HG03103 (cell line): ENCODE results near the gene PRKCD.

Experiments used
- ATAC-seq: cut with Tn5 transposase; IDR thresholded peaks from one replicate; pipeline ENCODE4 v1.9.1; 2021; ENCODE audit warnings: low read depth; ENCODE audit not compliant: unreplicated experiment

PRKCD gene

DNA sequence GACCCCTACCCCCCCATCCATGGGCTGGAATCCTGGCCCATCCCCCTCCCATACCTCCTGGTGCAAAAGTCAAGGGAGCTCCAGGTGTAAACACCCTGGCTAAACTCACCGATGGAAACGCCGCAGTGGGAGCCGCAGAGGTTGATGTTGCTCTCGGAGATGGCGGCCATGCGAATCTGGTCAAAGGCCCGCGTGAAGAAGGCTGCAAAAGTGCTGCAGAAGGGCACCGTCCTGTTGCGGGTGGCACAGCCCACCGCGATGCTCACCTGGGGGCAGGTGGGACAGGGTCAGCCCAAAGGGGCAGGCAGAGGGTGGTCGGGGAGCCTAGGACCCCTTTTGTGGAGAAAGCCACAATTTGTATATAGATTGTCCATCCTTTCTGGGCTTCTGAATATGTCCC lies 68.2 kb downstream of the PRKCD start:
- no peak for ATAC-seq

- ATAC-seq, result no peak
These were observed 68.6 kb downstream of the PRKCD start for GRCh38 chr3:53229606-53230005.

- ATAC-seq, result no peak
These were observed 69.1 kb downstream of the PRKCD start for GRCh38 chr3:53230041-53230621.

GRCh38 chr3:53230789-53231188 lies 69.8 kb downstream of the PRKCD start:
- ATAC-seq, result no peak

- ATAC-seq, result no peak
These were observed 70.8 kb downstream of the PRKCD start for GRCh38 chr3:53231532-53232511.

DNA sequence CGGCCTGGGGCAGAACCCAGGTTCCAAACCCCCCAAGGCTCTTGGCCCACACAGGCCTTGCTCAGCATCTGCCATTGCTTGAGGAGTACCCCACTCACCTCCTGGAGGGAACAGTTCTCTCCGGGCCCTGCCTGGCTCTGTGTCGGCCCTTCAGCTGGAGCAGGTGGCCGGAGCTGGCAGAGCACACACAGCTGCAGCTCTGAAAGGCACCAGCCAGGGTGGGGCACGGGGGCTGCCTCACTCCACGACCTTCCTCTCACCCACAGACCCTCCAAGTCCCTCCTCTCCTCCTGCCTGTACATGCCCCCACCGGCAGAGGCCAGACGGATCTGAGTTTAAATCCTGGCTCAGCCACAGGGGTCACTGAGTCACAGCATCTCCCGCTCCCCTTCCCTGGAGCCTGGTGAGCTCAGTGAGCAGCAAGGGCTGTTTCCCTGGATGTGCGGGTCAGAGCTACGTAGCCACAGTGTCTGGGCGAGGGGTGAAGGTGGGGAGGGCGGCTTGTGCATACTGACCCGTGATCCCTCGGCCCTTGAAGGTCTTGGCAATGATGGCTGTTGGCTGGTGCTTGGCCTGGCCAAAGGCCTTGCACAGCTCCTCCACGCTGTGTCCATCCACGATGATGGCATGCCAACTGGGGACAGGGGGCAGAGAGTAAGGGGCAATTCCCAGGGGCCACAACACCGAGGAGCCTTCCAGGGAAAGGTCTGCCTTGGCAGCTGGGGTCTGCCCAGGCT lies 71.8 kb downstream of the PRKCD start:
- no peak for ATAC-seq

DNA sequence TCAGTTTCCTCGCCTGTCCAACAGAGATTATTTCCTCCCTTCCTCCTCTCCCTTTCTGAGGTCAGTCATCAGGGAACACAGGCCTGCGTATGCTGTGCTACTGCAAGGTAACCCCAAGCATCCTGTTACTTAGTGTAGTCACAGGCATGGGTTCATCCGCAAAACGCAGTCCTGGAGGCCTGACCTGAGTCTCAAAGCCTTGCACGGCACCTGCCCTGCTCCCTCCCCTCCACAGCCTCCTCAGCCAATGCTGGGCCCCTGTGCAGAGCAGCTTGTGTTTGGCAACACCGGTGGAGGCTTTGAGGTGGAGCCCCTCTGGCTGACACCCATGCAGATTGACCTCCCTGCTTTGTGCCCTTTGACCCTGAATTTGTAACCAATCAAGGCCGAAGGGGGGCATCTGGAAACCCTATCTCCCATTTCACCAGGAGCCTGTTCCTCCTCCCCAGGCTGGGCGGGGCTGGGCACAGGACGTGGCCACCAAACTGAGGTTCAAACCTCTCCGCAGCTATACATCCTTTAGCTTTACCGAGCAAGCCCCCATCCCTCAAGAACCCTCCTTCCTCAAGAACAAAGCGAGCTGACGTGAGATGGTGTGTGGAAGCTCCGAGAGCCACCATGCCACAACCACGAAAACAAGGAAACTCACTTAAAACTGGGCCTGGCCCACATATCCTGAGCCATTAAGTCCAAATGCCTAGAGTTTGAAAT lies 73.3 kb downstream of the PRKCD start:
- no peak for ATAC-seq

DNA sequence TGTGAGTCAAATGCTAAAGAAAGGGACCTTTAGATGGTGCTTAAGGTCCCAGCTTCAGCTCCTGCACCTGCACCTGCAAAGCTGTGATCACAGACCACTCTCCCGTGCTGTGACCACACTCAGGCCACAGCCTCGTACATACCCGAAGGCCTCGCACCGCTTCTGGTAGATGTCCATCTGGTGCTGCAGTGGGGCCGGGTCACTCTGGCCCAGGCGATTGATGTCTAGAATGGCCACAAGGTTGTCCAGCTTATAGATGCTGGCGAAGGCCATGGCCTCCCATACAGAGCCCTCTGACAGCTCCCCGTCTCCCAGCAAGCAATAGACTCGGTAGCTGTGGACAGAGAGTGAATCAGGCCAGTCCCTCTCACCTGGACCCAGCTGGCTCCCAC lies 73.8 kb downstream of the PRKCD start:
- no peak for ATAC-seq

DNA sequence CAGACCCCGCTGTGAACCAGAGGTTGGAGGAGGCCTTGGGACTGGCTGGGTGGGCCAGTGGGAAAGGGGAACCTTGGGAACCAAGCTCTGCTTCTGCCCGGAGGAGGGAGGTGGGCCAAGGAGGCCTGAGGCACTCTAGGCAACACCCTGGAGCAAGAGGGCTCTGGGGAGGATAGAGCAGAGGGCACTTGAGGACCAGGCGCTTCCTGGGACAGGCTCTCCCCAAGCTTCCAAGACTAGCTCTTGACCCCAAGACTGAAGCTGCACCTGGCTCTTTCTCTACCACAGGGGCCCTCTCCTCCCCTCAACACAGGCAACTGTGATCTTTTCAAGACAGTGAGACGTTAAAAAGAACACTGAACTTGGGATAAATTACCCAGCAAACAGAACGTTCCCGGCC lies 74.5 kb downstream of the PRKCD start:
- no peak for ATAC-seq

DNA sequence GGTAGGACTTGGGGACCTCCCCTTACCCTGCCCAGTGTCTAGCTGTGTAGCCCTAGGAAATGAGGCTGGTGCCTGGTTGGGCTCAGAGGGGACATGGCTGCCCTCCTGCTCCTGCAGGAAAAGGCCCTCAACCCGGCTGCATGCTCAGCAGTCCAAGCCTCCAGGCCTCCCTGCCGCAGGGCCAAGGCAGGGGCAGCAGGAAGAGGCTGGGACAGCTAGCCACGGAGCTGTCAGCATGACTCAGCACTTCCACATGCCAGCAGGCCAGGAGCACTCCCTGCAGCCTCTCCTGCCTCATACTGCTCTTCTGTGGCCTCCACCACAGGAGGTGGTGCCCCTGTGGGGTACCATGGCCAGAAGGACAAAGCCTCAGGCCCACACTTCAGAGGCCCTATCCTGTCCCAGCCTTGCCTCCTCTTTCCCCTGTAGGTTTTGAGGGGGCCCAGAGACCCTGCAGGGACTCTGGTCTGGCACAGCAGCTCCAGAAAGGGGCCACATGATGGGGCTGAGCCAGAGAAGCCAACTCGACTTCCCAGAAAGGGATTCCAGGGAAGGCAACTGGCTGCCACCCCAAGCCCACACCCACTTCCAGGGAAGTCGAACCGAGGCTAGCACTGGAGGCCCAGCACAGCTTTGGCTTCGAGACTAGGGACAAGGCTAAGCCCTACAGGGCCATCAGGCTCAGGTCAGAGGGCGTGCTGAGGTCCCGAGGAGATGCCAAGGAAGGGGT lies 75.3 kb downstream of the PRKCD start:
- no peak for ATAC-seq

DNA sequence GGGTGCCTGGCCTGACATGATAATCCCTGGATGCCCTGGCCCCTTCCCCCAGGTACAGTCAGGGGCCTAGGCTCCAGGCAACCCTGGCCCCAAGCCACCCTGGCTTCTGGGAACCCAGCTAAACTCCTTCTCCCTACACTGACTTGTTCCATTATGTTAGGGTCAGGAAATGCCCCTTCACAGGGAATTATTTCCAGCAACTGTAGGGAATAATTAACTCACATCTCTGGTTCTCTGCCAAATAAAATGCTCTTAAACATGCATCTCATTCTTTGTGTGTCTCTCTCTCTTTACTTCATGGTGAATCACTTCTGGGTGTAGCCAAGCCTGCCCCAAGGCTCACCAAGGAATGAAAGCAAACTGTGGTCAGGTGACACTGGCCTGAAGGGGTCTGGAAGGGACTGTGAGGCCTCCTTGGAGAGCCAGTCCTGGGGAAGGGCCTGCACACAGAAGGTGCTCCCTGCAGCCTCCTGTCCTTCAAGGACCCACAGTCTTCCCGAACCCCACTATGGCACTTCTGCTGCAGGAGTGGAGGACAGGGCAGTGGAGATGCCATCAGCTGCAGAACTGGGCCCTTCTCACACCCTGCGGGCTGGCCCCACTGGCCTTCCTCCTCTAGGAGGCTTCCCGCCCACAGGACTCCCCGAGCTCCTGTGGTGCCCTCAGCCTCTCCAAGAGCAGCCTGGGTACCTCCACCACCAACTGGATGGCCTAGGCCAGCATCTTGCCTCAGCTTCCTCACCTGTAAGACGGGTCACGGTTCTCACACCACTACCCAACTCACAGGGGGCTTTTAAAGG lies 77.2 kb downstream of the PRKCD start:
- no peak for ATAC-seq

DNA sequence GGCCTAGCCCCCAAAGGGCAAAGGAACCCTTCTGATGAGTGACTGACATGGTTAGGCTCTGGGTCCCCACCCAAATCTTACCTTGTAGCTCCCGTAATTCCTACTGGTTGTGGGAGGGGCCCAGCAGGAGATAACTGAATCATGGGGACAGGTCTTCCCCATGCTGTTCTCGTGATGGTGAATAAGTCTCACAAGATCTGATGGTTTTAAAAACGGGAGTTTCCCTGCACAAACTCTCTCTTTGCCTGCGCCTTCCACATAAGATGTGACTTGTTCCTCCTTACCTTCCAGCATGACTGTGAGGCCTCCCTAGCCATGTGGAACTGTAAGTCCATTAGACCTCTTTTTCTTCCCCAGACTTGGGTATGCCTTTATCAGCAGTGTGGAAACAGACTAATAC lies 77.9 kb downstream of the PRKCD start:
- no peak for ATAC-seq

DNA sequence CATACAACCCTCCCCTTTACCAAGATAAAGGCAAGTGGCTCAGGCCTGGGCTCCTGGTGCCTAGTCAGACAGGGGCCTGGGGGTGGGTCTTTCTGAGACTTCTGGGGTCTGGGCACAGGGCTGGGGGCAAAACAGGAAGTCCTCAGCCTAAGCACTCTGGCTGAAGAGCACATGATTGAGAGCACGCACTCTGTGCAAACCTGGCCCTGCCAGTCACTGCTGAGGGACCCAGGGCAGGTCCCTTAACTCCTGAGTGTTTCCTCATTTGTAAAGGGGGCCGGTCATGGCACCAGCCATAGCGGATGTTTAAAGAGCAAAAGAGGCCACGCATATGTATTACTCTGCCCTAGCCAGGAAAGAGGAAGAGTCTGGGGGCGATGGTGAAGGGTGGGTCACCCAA lies 78.8 kb downstream of the PRKCD start:
- no peak for ATAC-seq

GRCh38 chr3:53240989-53241972 lies 80.3 kb downstream of the PRKCD start:
- ATAC-seq, result no peak

GRCh38 chr3:53242155-53242554 lies 81.1 kb downstream of the PRKCD start:
- ATAC-seq, result no peak
